Measurements from ENCODE around the gene SULT2B1.
"Not testable (repeated sequence)": the region's sequence is repeated elsewhere in the genome, so short reads cannot be mapped to it uniquely, and the experiment has no call there.

Gene SULT2B1

DNA sequence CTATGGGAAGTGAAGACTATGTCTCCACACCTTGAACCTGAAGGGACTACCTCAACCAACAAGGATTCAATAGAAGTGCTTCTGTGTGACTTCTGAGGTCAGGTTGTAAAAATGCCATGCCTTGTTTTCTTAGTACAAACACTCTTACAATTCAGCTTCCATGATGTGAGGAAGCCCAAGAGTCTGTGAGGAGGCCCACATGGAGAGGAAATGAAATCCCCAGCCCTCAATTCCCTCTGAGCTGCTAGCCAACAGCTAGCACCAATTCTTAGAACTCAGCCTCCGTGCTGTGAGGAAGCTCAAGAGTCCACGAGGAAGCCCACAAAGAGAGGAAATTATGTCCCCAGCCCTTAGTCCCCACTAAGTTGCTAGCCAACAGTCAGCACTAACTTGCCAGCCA is 27.8 kb upstream of the SULT2B1 start:
- DNase-seq (ENCODE audit: extremely low spot score, insufficient read length, low read depth) (no peak), FAIRE-seq (no peak)

DNA sequence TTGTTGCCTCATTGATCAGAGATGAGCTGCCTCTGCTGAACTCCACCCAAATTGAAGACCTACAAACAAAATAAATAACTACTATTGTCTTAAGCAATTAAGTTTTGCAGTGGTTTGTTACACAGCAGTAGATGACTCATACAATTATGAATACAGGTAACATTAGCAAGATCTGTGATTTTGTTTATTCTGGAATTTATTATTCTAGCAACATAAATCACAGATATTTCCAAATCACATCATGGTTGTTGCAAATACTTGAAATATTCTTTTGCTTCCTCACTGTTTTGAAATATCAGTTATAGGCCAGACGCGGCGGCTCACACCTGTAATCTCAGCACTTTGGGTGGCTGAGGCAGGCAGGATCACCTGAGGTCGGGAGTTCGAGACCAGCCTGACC is 27.2 kb upstream of the SULT2B1 start:
- FAIRE-seq (no peak), DNase-seq (ENCODE audit: extremely low spot score, insufficient read length, low read depth) (no peak)

- DNase-seq (ENCODE audit: extremely low spot score, insufficient read length, low read depth): no peak
- no peak for FAIRE-seq
Measured at GRCh38 chr19:48529156-48529555, 22.8 kb upstream of the SULT2B1 start.

- DNase-seq (ENCODE audit: extremely low spot score, insufficient read length, low read depth) (no peak), FAIRE-seq (no peak)
Measured at GRCh38 chr19:48530066-48530720, 21.8 kb upstream of the SULT2B1 start.

- DNase-seq (ENCODE audit: extremely low spot score, insufficient read length, low read depth) (no peak), FAIRE-seq (no peak)
Measured at GRCh38 chr19:48530770-48531169, 21.2 kb upstream of the SULT2B1 start.

DNA sequence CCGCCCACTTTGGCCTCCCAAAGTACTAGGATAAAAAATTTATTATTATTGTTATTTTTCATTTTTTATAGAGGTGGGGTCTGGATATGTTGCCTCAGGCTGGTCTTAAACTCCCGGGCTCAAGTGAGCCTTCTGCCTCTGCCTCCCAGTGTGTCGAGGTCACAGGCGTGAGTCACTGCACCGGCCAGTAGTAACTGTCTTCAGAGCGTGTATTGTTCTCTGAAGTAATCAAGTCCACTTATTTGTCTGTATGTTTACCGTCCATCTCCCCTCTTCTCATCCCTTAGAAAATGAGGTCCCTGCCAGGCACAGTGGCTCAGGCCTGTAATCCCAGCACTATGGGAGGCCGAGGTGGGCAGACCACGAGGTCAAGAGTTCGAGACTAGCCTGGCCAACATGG is 18.2 kb upstream of the SULT2B1 start:
- DNase-seq (ENCODE audit: extremely low spot score, insufficient read length, low read depth) (no peak), FAIRE-seq (no peak)

- FAIRE-seq (no peak), DNase-seq (ENCODE audit: extremely low spot score, insufficient read length, low read depth) (no peak)
Measured at GRCh38 chr19:48537541-48537940, 14.4 kb upstream of the SULT2B1 start.

DNA sequence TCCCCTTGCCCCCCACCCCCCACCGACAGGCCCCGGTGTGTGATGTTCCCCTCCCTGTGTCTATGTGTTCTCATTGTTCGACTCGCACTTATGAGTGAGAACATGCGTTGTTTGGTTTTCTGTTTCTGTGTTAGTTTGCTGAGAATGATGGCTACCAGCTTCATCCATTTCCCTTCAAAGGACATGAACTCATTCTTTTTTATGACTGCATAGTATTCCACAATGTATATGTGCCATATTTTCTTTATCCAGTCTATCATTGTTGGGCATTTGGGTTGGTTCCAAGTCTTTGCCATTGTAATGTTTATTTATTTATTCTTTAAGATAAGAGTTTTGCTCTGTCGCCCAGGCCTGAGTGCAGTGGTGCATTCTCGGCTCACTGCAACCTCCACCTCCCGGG is 13.9 kb upstream of the SULT2B1 start:
- DNase-seq (ENCODE audit: extremely low spot score, insufficient read length, low read depth); FAIRE-seq: not testable (repeated sequence)

DNA sequence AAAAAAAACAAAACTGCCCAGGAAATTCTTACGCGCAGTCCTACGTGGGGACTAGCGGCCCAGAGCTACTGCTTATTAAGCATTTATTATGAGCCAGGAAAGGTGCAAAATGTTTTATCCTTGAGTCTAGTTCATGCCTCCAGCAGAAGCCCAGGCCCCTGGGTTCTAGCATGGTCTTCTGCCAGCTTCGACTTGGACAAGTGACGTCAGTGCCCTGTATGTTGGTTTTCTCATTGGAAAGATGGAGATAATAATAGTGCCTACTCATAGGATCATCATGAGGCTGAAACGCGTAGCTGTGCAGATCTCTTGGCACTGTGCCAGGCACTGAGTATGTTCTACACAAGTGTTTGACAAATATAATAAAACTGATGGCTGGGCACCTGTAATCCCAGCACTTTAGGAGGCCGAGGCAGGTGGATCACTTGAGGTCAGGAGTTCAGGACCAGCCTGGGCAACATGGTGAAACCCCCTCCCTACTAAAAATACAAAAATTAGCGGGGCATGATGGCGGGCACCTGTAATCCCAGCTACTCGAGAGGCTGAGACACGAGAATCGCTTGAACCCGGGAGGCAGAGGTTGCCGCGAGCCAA is 12.4 kb upstream of the SULT2B1 start:
- no peak for DNase-seq (ENCODE audit: extremely low spot score, insufficient read length, low read depth)
- no peak for FAIRE-seq

DNA sequence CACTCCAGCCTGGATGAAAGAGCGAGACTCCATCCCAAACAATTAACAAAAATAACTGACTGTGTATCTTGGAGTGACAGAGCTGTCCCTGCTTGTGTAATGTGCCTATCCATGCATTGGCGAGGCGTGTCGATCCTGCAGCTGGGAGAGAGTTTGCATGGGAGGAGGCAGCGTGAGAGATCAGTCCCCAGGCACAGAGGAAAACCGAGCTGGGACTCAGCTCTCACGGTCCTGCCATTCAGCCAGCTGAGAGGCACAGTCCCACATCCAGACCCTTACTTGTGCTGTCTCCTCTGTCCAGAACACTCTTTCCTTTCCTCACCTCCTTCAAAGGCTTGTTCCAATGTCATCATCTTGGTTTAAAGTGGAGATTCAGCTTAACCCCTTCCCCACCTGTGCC is 11.9 kb upstream of the SULT2B1 start:
- DNase-seq (ENCODE audit: extremely low spot score, insufficient read length, low read depth) (no peak), FAIRE-seq (no peak)

GRCh38 chr19:48541813-48542212 is 10.2 kb upstream of the SULT2B1 start:
- DNase-seq (ENCODE audit: extremely low spot score, insufficient read length, low read depth) (no peak), FAIRE-seq (no peak)

DNA sequence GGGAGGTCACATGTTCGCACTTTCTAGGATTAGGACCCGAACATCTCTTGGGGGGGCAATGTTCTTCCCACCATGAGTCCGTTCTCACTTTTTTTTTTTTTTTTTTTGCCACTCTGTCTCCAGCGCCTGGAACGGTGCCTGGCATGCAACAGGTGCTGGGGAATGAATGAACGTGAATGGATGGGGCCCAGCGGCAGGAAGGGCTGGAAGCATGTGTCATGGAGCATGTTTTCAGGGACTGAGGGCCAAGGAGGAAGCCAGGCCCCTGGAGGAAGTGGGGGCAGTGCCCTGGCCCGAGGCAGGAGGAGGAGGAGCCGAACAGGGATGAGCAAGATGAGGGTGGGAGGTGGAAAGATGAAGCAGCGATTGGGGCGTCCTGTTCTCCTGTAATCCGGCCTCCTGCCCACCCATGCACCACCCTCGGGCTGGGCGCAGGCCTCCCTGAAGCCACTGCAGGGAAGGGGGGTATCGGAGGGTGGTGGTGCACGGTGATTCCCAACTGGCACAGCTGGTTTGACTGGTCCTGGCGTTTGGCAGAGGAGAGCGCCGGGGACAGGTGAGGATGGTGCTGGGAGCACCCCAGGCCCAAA is 8.8 kb upstream of the SULT2B1 start:
- DNase-seq (ENCODE audit: extremely low spot score, insufficient read length, low read depth) (no peak), FAIRE-seq (no peak)

- FAIRE-seq (no peak), DNase-seq (ENCODE audit: extremely low spot score, insufficient read length, low read depth) (no peak)
Measured at GRCh38 chr19:48544856-48545750, 6.9 kb upstream of the SULT2B1 start.

DNA sequence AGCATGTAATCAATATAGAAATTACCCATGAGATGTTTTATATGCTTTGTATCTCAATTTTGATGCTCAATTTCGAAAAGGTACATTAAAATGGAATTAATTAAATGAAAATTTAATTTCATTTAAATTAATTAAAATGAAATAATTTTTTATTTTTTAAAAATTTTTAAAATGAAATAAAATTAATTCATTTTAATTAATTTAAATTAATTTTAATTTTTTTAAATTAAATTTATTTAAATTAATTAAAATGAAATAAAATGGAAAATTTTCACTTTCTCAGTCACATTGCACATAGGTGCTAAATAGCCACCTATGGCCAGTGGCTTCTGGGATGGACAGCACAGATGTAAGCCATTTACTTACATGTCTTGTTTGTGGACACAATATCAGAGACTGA is 4.2 kb upstream of the SULT2B1 start:
- DNase-seq (ENCODE audit: extremely low spot score, insufficient read length, low read depth) (no peak), FAIRE-seq (no peak)

- DNase-seq (ENCODE audit: extremely low spot score, insufficient read length, low read depth) (no peak), FAIRE-seq (no peak)
Measured at GRCh38 chr19:48548253-48548911, 3.6 kb upstream of the SULT2B1 start.

GRCh38 chr19:48549380-48549779 is 2.6 kb upstream of the SULT2B1 start:
- DNase-seq (ENCODE audit: extremely low spot score, insufficient read length, low read depth): no peak
- no peak for FAIRE-seq

- FAIRE-seq: no peak
Measured at GRCh38 chr19:48552406-48553322, 692 bp downstream of the SULT2B1 start.

DNA sequence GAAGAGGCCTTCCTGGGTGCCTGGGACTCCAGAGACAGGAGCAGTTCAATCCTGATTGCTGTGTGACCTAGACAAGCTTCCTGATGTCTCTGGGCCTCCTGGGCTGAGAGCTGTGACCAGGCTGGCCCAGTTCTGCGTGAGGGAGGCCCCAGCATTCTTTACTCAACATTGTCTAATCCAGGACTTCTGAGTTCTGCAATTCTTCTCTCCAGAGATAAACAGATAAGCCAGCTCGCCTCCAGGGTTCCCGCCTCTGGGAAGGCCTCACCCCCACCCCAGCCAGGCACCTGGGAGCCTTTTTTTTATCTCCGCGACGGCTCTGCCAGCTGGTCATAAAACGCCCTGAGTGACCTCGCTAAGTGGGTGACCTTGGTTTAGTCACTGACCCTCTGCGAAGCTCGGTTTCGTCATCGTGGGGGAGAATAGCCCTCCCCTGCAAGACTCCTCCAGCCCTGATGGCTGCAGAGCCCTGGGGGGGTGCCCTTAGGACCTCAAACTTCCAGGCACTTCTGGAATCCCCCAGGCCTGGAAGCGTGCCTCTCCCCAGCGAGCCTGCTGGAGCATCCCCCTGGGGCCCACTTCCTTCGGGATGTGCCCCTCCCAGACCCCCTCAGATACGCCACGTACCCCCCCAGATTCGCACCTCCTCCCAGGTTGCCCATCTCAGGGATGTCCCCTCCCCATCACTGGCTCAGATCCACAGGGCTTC is 1.9 kb downstream of the SULT2B1 start:
- DNase-seq (ENCODE audit: extremely low spot score, insufficient read length, low read depth): no peak
- no peak for FAIRE-seq

More at GRCh38 chr19:48552406-48553322, 692 bp downstream of the SULT2B1 start:
- no peak for DNase-seq (ENCODE audit: extremely low spot score, insufficient read length, low read depth)
